22Rv1 (cell line): Measurements from ENCODE around the gene APEH.

Experiments
- H3K27ac ChIP-seq: fragments of 450-650 bp; 2 replicates; pipeline ENCODE4 v1.5.1; 2017
- CTCF ChIP-seq: fragments of 450-650 bp; IDR thresholded peaks from 2 replicates; pipeline ENCODE4 v1.5.1; 2017; ENCODE audit warnings: mild to moderate bottlenecking
- ZFX ChIP-seq: fragments of 450-650 bp; IDR thresholded peaks from 2 replicates; pipeline ENCODE4 v1.6.1; 2017; ENCODE audit warnings: antibody characterized with exemption, borderline replicate concordance

APEH gene

GRCh38 chr3:49718858-49719213, 44.7 kb downstream of the APEH start:
- TF ChIP-seq CTCF (no peak), ZFX (no peak)
- H3K27ac ChIP-seq = peak overlapping the region; percentile 75

- H3K27ac ChIP-seq = peak within 1 kb of the TSS; percentile 75
- peak; percentile 54 for TF ChIP-seq CTCF
- TF ChIP-seq ZFX = no peak
Measured at GRCh38 chr3:49719214-49719884, 45.2 kb downstream of the APEH start, which contains the start of gene AMIGO3. AMIGO3 (minus strand) TSS chr3:49719684; CDS start chr3:49719465, 219 bp downstream.

GRCh38 chr3:49720855-49721595, 46.9 kb downstream of the APEH start:
- TF ChIP-seq CTCF (no peak), ZFX (no peak)
- H3K27ac ChIP-seq = peak overlapping the region; percentile 97

GRCh38 chr3:49721596-49721895, 47.4 kb downstream of the APEH start:
- TF ChIP-seq CTCF = no peak
- no peak for TF ChIP-seq ZFX
- peak overlapping the region; percentile 97; the same call in 1 of the 2 replicates for H3K27ac ChIP-seq

- TF ChIP-seq ZFX (no peak), CTCF (no peak)
- peak overlapping the region; percentile 97 for H3K27ac ChIP-seq
Measured at GRCh38 chr3:49721896-49722781, 48.0 kb downstream of the APEH start.

- TF ChIP-seq ZFX = no peak
- TF ChIP-seq CTCF = no peak
- peak overlapping the region; percentile 97 for H3K27ac ChIP-seq
Measured at GRCh38 chr3:49722896-49723295, 48.7 kb downstream of the APEH start.
